ENCODE measurements around the gene WRAP73. TPM values are rescaled to one million over a fixed set of nuclear protein-coding genes. Genes with fewer than 3 reads are reported as not detected.

Gene WRAP73
- 6.0 TPM for total RNA-seq (ENCODE audit: insufficient read depth, low replicate concordance)

GRCh38 chr1:3649342-3650247 lies at the start of gene WRAP73:
TSS of gene WRAP73 (minus strand) at chr1:3650103. CDS start at chr1:3649999, 104 bp downstream.
- DNase-seq (ENCODE audit: low spot score): peak; percentile 94

- DNase-seq (ENCODE audit: low spot score): no peak
Observed at GRCh38 chr1:3699596-3699995, 49.7 kb upstream of the WRAP73 start.

GRCh38 chr1:3698660-3699408 lies 48.9 kb upstream of the WRAP73 start:
- DNase-seq (ENCODE audit: low spot score): peak; percentile 42

GRCh38 chr1:3697810-3698209 lies 47.9 kb upstream of the WRAP73 start:
- DNase-seq (ENCODE audit: low spot score): peak; percentile 29

- no peak for DNase-seq (ENCODE audit: low spot score)
Observed at GRCh38 chr1:3697104-3697503, 47.2 kb upstream of the WRAP73 start.

- DNase-seq (ENCODE audit: low spot score): no peak
Observed at GRCh38 chr1:3696689-3697088, 46.8 kb upstream of the WRAP73 start.

- peak; percentile 30 for DNase-seq (ENCODE audit: low spot score)
Observed at GRCh38 chr1:3695326-3696217, 45.7 kb upstream of the WRAP73 start.

GRCh38 chr1:3693321-3693720 lies 43.4 kb upstream of the WRAP73 start:
- no peak for DNase-seq (ENCODE audit: low spot score)

- DNase-seq (ENCODE audit: low spot score): no peak
Observed at GRCh38 chr1:3692598-3692997, 42.7 kb upstream of the WRAP73 start.

- no peak for DNase-seq (ENCODE audit: low spot score)
Observed at GRCh38 chr1:3691421-3692204, 41.7 kb upstream of the WRAP73 start.

- DNase-seq (ENCODE audit: low spot score): peak; percentile 29
Observed at GRCh38 chr1:3690282-3691065, 40.6 kb upstream of the WRAP73 start.

- no peak for DNase-seq (ENCODE audit: low spot score)
Observed at GRCh38 chr1:3689138-3689750, 39.3 kb upstream of the WRAP73 start.

- DNase-seq (ENCODE audit: low spot score): peak; percentile 29
Observed at GRCh38 chr1:3688356-3689137, 38.6 kb upstream of the WRAP73 start.

GRCh38 chr1:3687504-3687903 lies 37.6 kb upstream of the WRAP73 start:
- DNase-seq (ENCODE audit: low spot score): no peak

- DNase-seq (ENCODE audit: low spot score): no peak
Observed at GRCh38 chr1:3685906-3686305, 36.0 kb upstream of the WRAP73 start.

GRCh38 chr1:3685222-3685621 lies 35.3 kb upstream of the WRAP73 start:
- DNase-seq (ENCODE audit: low spot score): peak; percentile 57

- peak; percentile 21 for DNase-seq (ENCODE audit: low spot score)
Observed at GRCh38 chr1:3683992-3684391, 34.1 kb upstream of the WRAP73 start.

- DNase-seq (ENCODE audit: low spot score): no peak
Observed at GRCh38 chr1:3683197-3683596, 33.3 kb upstream of the WRAP73 start.
